NCI-H446 (cell line): ENCODE results near the gene PTPRM.

Experiments used
- DNase-seq, 2 experiments: peaks; one replicate each; lab custom pipeline; 2025; lab: John Stamatoyannopoulos, UW

The PTPRM gene

GRCh38 chr18:7668392-7668791 is 101.3 kb downstream of the PTPRM start:
- no peak for DNase-seq

GRCh38 chr18:7669361-7669760 is 102.2 kb downstream of the PTPRM start:
- DNase-seq: no peak

- DNase-seq: no peak
These were observed 104.0 kb downstream of the PTPRM start for GRCh38 chr18:7671105-7671504.

- no peak for DNase-seq
These were observed 109.2 kb downstream of the PTPRM start for GRCh38 chr18:7676253-7676873.

GRCh38 chr18:7677001-7677400 is 109.9 kb downstream of the PTPRM start:
- DNase-seq: no peak

GRCh38 chr18:7677424-7677823 is 110.3 kb downstream of the PTPRM start:
- no peak for DNase-seq

- no peak for DNase-seq
These were observed 111.3 kb downstream of the PTPRM start for GRCh38 chr18:7678389-7678788.

- DNase-seq: no peak
These were observed 111.7 kb downstream of the PTPRM start for GRCh38 chr18:7678801-7679200.

- no peak for DNase-seq
These were observed 114.2 kb downstream of the PTPRM start for GRCh38 chr18:7681298-7681697.

- DNase-seq: no peak
These were observed 115.2 kb downstream of the PTPRM start for GRCh38 chr18:7682321-7682720.

GRCh38 chr18:7683753-7684152 is 116.6 kb downstream of the PTPRM start:
- DNase-seq: no peak

- no peak for DNase-seq
These were observed 117.2 kb downstream of the PTPRM start for GRCh38 chr18:7684357-7684756.

GRCh38 chr18:7684966-7685365 is 117.8 kb downstream of the PTPRM start:
- no peak for DNase-seq

- DNase-seq: no peak
These were observed 119.2 kb downstream of the PTPRM start for GRCh38 chr18:7686278-7686677.

- DNase-seq: no peak
These were observed 121.5 kb downstream of the PTPRM start for GRCh38 chr18:7688580-7688979.

GRCh38 chr18:7691206-7691605 is 124.1 kb downstream of the PTPRM start:
- DNase-seq: no peak

GRCh38 chr18:7696780-7697179 is 129.7 kb downstream of the PTPRM start:
- DNase-seq: no peak

- no peak for DNase-seq
These were observed 130.2 kb downstream of the PTPRM start for GRCh38 chr18:7697306-7697705.

- no peak for DNase-seq
These were observed 144.4 kb downstream of the PTPRM start for GRCh38 chr18:7711495-7711894.

GRCh38 chr18:7720395-7720794 is 153.3 kb downstream of the PTPRM start:
- DNase-seq: no peak

GRCh38 chr18:7721532-7721931 is 154.4 kb downstream of the PTPRM start:
- no peak for DNase-seq

GRCh38 chr18:7722955-7723354 is 155.8 kb downstream of the PTPRM start:
- no peak for DNase-seq

GRCh38 chr18:7723558-7723957 is 156.4 kb downstream of the PTPRM start:
- no peak for DNase-seq

- DNase-seq: no peak
These were observed 158.4 kb downstream of the PTPRM start for GRCh38 chr18:7725473-7725872.

GRCh38 chr18:7725897-7726296 is 158.8 kb downstream of the PTPRM start:
- no peak for DNase-seq
